ENCODE results near the gene PTPRN2.
"Not testable (repeated sequence)": the region's sequence is repeated elsewhere in the genome, so short reads cannot be mapped to it uniquely, and the experiment has no call there.

PTPRN2 gene

GRCh38 chr7:158351481-158351880, 236.1 kb downstream of the PTPRN2 start:
- TF ChIP-seq CTCF (IDR thresholded peaks at IDR 0.05), result no peak
- H3K27ac ChIP-seq, result no peak overlapping the region
- no peak for DNase-seq (ENCODE audit: low spot score)
- H3K4me3 ChIP-seq, result no peak overlapping the region

GRCh38 chr7:158351051-158351450, 236.6 kb downstream of the PTPRN2 start:
- Histone ChIP-seq H3K27ac (no peak overlapping the region), H3K4me3 (no peak overlapping the region)
- no peak for TF ChIP-seq CTCF (IDR thresholded peaks at IDR 0.05)
- peak; percentile 36 for DNase-seq (ENCODE audit: low spot score)

- DNase-seq (ENCODE audit: low spot score), result peak; percentile 49
- H3K27ac ChIP-seq, result no peak overlapping the region
- TF ChIP-seq CTCF (IDR thresholded peaks at IDR 0.05), result no peak
- H3K4me3 ChIP-seq, result no peak overlapping the region
Measured at GRCh38 chr7:158350166-158350900, 237.3 kb downstream of the PTPRN2 start.

DNA sequence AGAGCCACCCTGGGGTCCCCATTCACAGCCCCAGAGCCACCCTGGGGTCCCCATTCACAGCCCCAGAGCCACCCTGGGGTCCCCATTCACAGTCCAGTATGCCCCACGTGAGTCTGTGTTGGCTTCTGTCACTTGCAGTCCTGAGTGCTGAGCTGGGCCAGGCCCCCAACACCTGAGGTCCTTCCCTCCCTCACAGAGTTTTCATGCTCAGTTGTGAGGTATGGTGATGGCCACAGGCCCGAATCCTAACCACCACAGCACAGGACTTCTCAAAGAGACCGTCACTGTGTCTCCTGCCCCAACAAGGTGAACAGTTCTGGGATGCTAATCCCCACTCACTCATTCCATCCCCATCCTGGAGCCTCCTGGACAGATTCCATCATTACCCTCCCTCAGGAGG, 239.2 kb downstream of the PTPRN2 start:
- Histone ChIP-seq H3K27ac (no peak overlapping the region), H3K4me3 (no peak overlapping the region)
- DNase-seq (ENCODE audit: low spot score), result peak; percentile 8
- TF ChIP-seq CTCF (IDR thresholded peaks at IDR 0.05), result no peak

- DNase-seq (ENCODE audit: low spot score), result peak; percentile 12
- H3K4me3 ChIP-seq, H3K27ac ChIP-seq: not testable (repeated sequence)
Measured at GRCh38 chr7:158348039-158348438, 239.6 kb downstream of the PTPRN2 start.

DNA sequence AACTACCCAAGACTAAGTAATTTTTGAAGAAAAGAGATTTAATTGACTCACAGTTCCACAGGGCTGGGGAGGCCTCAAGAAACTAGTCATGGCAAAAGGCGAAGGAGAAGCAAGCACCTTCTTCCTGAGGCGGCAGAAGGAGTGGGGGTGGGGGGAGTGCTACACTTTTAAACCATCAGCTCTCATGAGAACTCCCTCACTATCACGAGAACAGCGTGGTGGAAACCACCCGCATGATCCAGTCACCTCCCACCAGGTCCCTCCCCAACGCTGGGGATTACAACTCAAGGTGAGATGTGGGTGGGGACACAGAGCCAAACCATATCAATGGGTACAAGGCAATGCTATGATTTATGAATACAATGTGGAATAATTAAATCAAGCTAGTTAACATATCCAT, 241.9 kb downstream of the PTPRN2 start:
- DNase-seq (ENCODE audit: low spot score), result no peak
- TF ChIP-seq CTCF (IDR thresholded peaks at IDR 0.05), result no peak
- Histone ChIP-seq H3K27ac (no peak overlapping the region), H3K4me3 (no peak overlapping the region)

DNA sequence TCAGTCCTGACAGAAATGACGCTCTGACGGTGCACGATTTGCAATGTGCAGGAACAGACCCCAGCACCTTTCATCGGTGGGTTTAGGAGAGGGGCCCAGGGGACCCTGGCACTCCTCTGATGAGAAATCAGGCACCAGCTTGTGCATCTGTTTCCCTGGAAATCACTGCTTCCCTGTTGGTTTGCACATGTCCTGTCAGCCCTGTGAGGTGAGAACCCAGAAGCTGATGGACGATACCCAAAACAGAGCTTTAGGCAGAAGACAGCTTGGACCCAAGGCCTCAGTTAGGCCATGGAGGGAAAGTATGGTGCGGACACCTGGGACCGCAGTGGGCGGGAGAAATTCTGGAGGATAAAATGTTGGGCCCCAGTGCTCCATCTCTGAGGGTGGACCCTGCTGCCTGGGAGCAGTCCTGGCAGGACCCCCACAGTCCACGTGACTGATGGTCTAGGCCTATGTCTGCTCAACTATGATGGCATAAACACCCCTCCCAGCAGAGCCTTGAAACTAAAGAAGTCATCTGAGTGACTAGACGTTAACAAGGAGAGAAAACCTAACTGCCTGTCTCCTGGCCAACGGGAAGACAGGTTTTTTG, 242.8 kb downstream of the PTPRN2 start:
- DNase-seq (ENCODE audit: low spot score), result no peak
- TF ChIP-seq CTCF (IDR thresholded peaks at IDR 0.05), result no peak
- Histone ChIP-seq H3K4me3 (no peak overlapping the region), H3K27ac (no peak overlapping the region)
